Measurements from ENCODE around the gene ATG9B. TPM values are rescaled to one million over a fixed set of nuclear protein-coding genes. Genes with fewer than 3 reads are reported as not detected.
A peak's percentile ranks its signal among the peaks of the same experiment; 100 is the strongest.

ATG9B gene
- total RNA-seq, 2 donors from 2014 or later, result 0.18 to 7.1 TPM

DNA sequence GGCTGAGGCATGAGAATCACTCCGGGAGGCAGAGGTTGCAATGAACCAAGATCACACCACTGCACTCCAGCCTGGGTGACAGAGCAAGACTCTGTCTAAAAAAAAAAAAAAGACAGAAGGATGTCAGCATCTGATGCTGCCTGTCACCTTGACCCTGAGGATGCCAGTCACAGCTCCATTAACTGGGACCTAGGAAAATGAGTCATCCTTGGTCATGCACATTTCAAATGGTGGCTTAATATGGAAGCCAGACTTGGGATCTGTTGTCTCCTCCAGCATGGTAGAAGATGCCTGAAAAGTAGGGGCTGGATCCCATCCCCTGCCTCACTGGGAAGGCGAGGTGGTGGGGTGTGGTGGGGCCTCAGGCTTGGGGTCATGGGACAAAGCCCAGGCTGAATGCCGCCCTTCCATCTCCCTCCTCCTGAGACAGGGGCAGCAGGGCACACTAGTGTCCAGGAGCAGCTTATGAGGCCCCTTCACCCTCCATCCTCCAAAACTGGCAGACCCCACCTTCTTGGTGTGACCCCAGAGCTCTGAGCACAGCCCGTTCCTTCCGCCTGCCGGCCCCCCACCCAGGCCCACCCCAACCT, 32.1 kb downstream of the ATG9B start:
- H3K9me3 ChIP-seq, result no peaks in the 10 kb centered on the region
- intact Hi-C loops (cut with DNase I), result no loop called here
- H3K4me3 ChIP-seq, result no peak overlapping the region
- no peaks in the 10 kb centered on the region for H3K36me3 ChIP-seq
- 82% methylated on average over 6 of the region's 6 CpGs for WGBS
- H3K27me3 ChIP-seq (replicated peaks; ENCODE audit: insufficient read depth), result no peaks in the 10 kb centered on the region
- no peaks in the 10 kb centered on the region for H3K4me1 ChIP-seq (replicated peaks)
- TF ChIP-seq POLR2A (IDR thresholded peaks at IDR 0.05), result no peak
- TF ChIP-seq POLR2AphosphoS5 (IDR thresholded peaks at IDR 0.05), result no peak
- TF ChIP-seq, protein P1, sequence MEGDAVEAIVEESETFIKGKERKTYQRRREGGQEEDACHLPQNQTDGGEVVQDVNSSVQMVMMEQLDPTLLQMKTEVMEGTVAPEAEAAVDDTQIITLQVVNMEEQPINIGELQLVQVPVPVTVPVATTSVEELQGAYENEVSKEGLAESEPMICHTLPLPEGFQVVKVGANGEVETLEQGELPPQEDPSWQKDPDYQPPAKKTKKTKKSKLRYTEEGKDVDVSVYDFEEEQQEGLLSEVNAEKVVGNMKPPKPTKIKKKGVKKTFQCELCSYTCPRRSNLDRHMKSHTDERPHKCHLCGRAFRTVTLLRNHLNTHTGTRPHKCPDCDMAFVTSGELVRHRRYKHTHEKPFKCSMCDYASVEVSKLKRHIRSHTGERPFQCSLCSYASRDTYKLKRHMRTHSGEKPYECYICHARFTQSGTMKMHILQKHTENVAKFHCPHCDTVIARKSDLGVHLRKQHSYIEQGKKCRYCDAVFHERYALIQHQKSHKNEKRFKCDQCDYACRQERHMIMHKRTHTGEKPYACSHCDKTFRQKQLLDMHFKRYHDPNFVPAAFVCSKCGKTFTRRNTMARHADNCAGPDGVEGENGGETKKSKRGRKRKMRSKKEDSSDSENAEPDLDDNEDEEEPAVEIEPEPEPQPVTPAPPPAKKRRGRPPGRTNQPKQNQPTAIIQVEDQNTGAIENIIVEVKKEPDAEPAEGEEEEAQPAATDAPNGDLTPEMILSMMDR (IDR thresholded peaks at IDR 0.05), result no peak
- DNase-seq (ENCODE audit: low spot score), result no peak
- H3K27ac ChIP-seq, result no peak overlapping the region

DNA sequence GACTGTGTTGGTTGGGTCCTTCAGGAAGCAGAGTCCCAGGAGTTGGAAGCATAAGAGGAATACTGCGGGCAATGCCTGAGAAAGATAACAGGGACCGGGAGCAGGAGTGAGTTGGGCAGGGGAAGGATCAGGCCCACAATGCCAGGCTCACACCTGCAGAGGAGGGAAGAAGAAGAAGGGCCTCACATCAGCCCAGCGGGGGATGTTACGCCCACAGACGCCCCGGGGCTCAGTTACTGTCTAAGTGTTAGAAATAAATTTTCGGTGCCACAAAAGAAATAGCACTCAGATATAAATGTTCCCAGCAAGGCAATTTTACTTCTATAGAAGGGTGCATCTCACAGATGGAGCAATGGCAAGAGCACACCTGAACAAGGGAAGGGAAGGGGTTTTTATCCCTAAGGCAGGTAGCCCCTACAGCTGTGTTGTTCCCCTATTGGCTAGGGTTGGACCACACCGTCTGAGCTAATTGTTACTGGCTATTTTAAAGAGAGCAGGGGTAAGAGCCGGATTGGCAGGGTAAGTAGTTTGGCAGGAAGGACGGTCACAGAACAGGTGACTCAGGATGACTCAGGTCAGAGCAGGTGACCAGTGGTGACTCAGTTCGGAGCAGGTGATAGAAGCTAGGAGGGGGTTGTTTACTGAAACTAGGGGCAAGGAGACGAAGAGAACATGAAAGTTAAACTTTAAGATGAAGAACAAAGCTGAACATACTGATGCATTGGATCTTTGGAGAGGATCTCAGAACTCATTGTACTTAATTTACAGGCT, 33.7 kb downstream of the ATG9B start, which contains the start of gene NOS3:
TSS of gene NOS3 (plus strand) at position 602 of the 771 bp plus-strand sequence. CDS start 2,787 bp downstream, outside the sequence.
- H3K9me3 ChIP-seq, result no peaks in the 10 kb centered on the region
- no peaks in the 10 kb centered on the region for H3K36me3 ChIP-seq
- intact Hi-C loops (cut with DNase I), result no loop called here
- no peak for DNase-seq (ENCODE audit: low spot score)
- no peak within 1 kb of the TSS for H3K27ac ChIP-seq
- 78% methylated on average over 12 of the region's 12 CpGs for WGBS
- no peaks in the 10 kb centered on the region for H3K4me1 ChIP-seq (replicated peaks)
- no peak within 1 kb of the TSS for H3K4me3 ChIP-seq
- no peaks in the 10 kb centered on the region for H3K27me3 ChIP-seq (replicated peaks; ENCODE audit: insufficient read depth)
- TF ChIP-seq POLR2AphosphoS5 (IDR thresholded peaks at IDR 0.05) (no peak), POLR2A (IDR thresholded peaks at IDR 0.05) (no peak)
- TF ChIP-seq, protein P1 (IDR thresholded peaks at IDR 0.05), result no peak

DNA sequence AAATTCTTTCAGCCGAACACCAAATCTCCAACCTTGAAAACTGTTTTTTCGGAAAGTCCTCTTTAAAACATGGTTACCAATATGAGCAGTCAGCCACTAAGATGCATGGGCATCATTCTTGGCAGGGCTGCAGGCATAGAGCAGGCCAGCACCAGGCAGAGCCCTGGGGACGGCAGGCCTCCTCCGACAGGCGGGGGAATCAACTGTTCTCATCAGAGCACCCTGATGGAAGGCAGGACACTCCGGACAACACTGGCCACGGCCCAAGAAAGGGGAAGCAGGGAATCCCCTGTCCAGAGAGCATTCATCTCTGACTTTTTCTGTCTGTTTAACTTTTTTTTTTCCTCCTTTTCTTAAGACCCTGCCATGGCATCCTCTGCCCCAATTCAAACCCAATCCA, 34.8 kb downstream of the ATG9B start:
- Histone ChIP-seq H3K27ac (no peak overlapping the region), H3K4me1 (replicated peaks) (no peaks in the 10 kb centered on the region), H3K9me3 (no peaks in the 10 kb centered on the region), H3K27me3 (replicated peaks; ENCODE audit: insufficient read depth) (no peaks in the 10 kb centered on the region), H3K4me3 (no peak overlapping the region), H3K36me3 (no peaks in the 10 kb centered on the region)
- DNase-seq (ENCODE audit: low spot score), result no peak
- intact Hi-C loops (cut with DNase I), result no loop called here
- TF ChIP-seq POLR2AphosphoS5 (IDR thresholded peaks at IDR 0.05) (no peak), POLR2A (IDR thresholded peaks at IDR 0.05) (no peak)
- TF ChIP-seq, protein P1 (IDR thresholded peaks at IDR 0.05), result no peak
- WGBS, result 60% methylated on average over 7 of the region's 7 CpGs

DNA sequence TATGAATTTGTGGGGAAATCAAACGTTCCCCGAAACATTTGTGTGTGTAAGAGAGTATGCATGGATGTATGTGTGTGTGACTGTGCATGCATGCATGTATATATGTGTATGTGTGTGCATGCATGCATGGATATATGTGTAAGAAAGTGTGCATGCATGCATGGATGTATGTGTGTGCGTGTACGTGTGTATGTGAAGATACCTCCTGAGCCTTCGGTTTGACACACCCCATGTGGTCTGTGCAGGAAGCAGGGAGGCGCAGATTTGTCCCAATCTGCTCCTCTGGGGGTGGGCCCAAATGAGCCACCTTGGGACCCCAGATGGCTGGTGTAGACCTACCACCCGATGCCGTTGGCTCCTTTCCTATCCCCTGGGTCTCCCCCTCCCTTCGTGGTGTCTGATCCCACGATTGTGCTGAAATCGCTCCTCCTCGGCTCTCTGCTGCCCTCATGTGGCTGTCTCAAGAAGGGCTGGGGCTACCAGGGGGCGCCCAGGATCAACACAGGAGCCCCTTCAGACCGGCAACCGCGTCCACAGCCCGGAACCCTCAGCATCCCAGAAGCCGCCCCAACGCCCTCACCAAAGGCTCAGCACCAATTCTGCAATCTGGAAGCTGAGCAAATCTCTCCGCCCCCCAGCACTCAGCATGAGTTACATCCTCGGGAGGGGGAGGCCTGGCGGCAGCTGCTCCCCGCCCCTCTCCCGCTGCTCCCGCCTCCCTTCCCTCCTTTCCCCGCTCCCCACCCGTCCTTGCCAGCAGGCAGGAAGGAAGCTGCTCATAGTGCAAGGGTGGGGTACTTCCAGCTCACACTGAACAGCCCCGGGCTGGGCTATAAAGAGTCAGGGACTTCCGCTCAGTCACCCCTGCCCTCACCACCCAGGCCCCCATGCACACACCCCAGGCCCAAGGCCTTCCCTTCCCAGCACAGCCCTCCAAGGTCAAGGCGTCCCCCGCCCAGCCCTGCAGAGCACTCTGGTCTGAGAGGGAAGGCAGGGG, 35.8 kb downstream of the ATG9B start:
- no peak for DNase-seq (ENCODE audit: low spot score)
- Histone ChIP-seq H3K9me3 (no peaks in the 10 kb centered on the region), H3K4me1 (replicated peaks) (no peaks in the 10 kb centered on the region), H3K4me3 (no peak overlapping the region), H3K27me3 (replicated peaks; ENCODE audit: insufficient read depth) (no peaks in the 10 kb centered on the region), H3K36me3 (no peaks in the 10 kb centered on the region), H3K27ac (no peak overlapping the region)
- WGBS, result 19% methylated on average over 31 of the region's 31 CpGs
- intact Hi-C loops (cut with DNase I), result no loop called here
- no peak for TF ChIP-seq POLR2A (IDR thresholded peaks at IDR 0.05)
- TF ChIP-seq POLR2AphosphoS5 (IDR thresholded peaks at IDR 0.05), result no peak
- TF ChIP-seq, protein P1 (IDR thresholded peaks at IDR 0.05), result peak; percentile 75 to 79 (median 78)
